Measurements from ENCODE around the gene FOXP1.

- no peak for TF ChIP-seq POLR2A (IDR thresholded peaks at IDR 0.05; ENCODE audit: low read depth, low read length)
- no peak for TF ChIP-seq POLR2AphosphoS5 (IDR thresholded peaks at IDR 0.05; ENCODE audit: low read depth, low read length)
Observed at GRCh38 chr3:71505767-71506350, 77.7 kb downstream of the FOXP1 start.

Measured in GM12892 (cell line).